GM12865 (cell line): ENCODE measurements around the gene FZD10.

Experiments
- DNase-seq: peaks from one replicate; pipeline ENCODE4 v3.0.0; 2010; ENCODE audit warnings: low read depth
- H3K4me3 ChIP-seq: 2 replicates; pipeline ENCODE4 v1.5.1; 2011; ENCODE audit warnings: mild to moderate bottlenecking, low read depth, low read length, control low read depth
- TF ChIP-seq, protein P1 (sequence below): IDR thresholded peaks from 2 replicates; pipeline ENCODE4 v1.5.1; 2011; ENCODE audit warnings: low read length, control low read depth, low read depth, inconsistent platforms; ENCODE audit not compliant: insufficient read depth; ENCODE audit errors: missing control alignments

The FZD10 gene

GRCh38 chr12:130195776-130196175, 33.5 kb downstream of the FZD10 start:
- DNase-seq: no peak
- TF ChIP-seq, protein P1, sequence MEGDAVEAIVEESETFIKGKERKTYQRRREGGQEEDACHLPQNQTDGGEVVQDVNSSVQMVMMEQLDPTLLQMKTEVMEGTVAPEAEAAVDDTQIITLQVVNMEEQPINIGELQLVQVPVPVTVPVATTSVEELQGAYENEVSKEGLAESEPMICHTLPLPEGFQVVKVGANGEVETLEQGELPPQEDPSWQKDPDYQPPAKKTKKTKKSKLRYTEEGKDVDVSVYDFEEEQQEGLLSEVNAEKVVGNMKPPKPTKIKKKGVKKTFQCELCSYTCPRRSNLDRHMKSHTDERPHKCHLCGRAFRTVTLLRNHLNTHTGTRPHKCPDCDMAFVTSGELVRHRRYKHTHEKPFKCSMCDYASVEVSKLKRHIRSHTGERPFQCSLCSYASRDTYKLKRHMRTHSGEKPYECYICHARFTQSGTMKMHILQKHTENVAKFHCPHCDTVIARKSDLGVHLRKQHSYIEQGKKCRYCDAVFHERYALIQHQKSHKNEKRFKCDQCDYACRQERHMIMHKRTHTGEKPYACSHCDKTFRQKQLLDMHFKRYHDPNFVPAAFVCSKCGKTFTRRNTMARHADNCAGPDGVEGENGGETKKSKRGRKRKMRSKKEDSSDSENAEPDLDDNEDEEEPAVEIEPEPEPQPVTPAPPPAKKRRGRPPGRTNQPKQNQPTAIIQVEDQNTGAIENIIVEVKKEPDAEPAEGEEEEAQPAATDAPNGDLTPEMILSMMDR: no peak
- H3K4me3 ChIP-seq: no peak overlapping the region

DNA sequence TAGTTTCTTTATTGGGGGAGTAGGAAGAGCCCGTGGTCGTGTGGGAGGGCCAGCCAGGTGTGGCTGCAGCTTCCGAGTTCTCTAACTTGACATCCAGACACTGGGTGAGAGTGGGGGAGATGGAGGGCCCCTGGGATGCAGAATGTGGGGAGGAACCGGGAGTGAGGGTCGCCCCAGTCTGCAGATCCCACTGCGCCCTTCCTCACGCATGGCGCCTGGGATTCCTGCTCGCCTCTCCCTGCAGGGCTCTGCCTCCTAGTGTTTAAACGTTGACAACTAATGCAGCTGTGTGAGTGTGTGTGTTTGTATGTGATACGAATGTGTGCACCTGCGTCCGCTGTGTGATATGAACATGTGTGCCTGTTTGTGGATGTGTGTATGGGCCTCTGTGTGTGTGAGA, 34.6 kb downstream of the FZD10 start:
- no peak overlapping the region for H3K4me3 ChIP-seq
- no peak for DNase-seq
- TF ChIP-seq, protein P1: no peak

GRCh38 chr12:130198026-130198662, 35.9 kb downstream of the FZD10 start:
- no peak for DNase-seq
- TF ChIP-seq, protein P1: no peak
- H3K4me3 ChIP-seq: no peak overlapping the region

GRCh38 chr12:130198663-130199060, 36.4 kb downstream of the FZD10 start:
- TF ChIP-seq, protein P1: no peak
- no peak for DNase-seq
- H3K4me3 ChIP-seq: no peak overlapping the region

DNA sequence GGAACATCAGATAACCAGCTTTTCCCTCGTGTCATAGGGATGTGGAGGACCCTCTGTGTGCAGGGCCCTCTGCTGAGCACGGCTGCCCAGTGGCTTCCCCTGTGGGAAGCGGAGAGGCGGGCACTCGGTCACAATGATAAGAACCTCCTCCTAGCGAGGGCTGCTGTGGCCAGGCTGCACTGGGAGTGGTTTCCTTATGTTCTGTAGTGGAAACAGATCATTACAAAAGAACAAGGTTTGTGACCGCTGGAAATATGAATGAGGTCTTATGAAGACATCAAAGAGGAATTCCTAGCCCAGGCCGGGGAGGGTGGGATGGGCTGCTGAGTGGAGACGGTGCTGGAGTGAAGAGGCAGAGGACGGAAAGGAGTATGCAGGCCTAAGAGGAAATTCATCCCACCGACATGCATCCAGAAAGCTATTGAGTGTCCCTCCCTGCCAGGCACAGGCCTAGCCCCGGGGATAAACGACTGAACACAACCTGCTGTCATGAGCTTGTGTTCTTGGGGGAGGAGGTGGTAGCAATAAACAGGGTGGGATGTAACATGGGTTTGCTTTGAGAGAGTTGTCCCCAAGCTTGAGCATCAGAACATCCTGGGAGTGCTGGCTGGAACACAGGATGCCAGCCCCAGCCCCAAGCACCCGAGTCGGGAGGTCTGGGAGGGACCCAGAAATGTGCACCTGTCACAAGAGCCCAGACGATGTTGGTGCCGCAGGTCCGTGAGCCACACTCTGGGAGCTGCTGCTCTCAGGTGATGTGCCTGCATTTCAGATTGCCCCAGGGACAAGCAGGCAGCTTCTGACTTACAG, 37.5 kb downstream of the FZD10 start:
- no peak overlapping the region for H3K4me3 ChIP-seq
- no peak for DNase-seq
- TF ChIP-seq, protein P1: no peak

- TF ChIP-seq, protein P1: no peak
- no peak for DNase-seq
- no peak overlapping the region for H3K4me3 ChIP-seq
These were observed 38.2 kb downstream of the FZD10 start for GRCh38 chr12:130200445-130200844.
